OCI-LY3 (cell line): ENCODE data around the gene AGBL4.

Source experiments
- CTCF ChIP-seq: fragments of 200-600, 300-600 bp; sonication (generic); IDR thresholded peaks from 2 replicates; pipeline ENCODE4 v1.5.1; 2014; ENCODE audit warnings: antibody characterized with exemption, low read length, low read depth
- EZH2phosphoT487 ChIP-seq: fragments of 200-600 bp; shearing (Covaris generic); IDR thresholded peaks from 2 replicates; pipeline ENCODE4 v1.6.1; 2018; ENCODE audit warnings: antibody characterized with exemption, mixed run types, low read depth

GRCh38 chr1:49364676-49365075 is 659.1 kb downstream of the AGBL4 start:
- no peak for TF ChIP-seq CTCF
- no peak for TF ChIP-seq EZH2phosphoT487
